ENCODE measurements around the gene TEX36. TPM values are rescaled to one million over a fixed set of nuclear protein-coding genes. Genes with fewer than 3 reads are reported as not detected.
"Not testable (repeated sequence)": the region's sequence is repeated elsewhere in the genome, so short reads cannot be mapped to it uniquely, and the experiment has no call there.

TEX36 gene
- polyA plus RNA-seq, 1 donor from 2014 or later = not detected

DNA sequence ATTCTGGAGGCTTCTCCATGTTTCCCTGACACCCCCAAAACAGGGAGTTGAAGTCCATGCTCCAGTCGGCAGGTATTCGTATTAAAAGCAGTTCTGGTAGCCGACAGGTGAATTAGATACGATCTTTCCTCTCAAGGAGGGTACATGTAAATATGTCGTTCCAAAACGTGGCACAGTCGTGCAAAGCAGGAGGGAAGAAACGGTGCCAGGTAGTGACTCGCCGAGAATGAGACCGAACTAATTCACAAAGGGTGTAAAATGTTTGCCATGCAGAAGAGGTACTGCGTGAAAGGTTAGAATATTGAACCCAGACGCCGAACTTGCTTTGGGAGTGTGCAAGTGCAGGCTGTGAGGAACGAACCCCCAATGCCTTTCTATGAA lies 37.0 kb upstream of the TEX36 start:
- H2AFZ ChIP-seq (ENCODE audit: low read depth, low read length) = peak overlapping the region; percentile 78
- peak overlapping the region; percentile 99 for H3K4me3 ChIP-seq (ENCODE audit: low read length)
- no peaks in the 10 kb centered on the region for H4K20me1 ChIP-seq (ENCODE audit: insufficient read depth)
- peak overlapping the region; percentile 86 for H3K27ac ChIP-seq (ENCODE audit: low read length)
- peak overlapping the region; percentile 88 for H3K9ac ChIP-seq (ENCODE audit: low read length)
- peaks cover 24% of the 10 kb centered on the region for H3K79me2 ChIP-seq (replicated peaks; ENCODE audit: insufficient read depth, low read length)
- TF ChIP-seq SMC3 (conservative IDR thresholded peaks at IDR 0.05; ENCODE audit: poor library complexity) = peak; percentile 31
- TF ChIP-seq RAD21 (conservative IDR thresholded peaks at IDR 0.05) = peak; percentile 46
- TF ChIP-seq POLR2AphosphoS5 (IDR thresholded peaks at IDR 0.05) = no peak
- no peak for TF ChIP-seq EP300 (conservative IDR thresholded peaks at IDR 0.05; ENCODE audit: poor library complexity, severe bottlenecking)
- TF ChIP-seq MXI1 (conservative IDR thresholded peaks at IDR 0.05; ENCODE audit: poor library complexity, severe bottlenecking) = no peak
- no peak for TF ChIP-seq TAF1 (IDR thresholded peaks at IDR 0.05; ENCODE audit: low read depth)
- TF ChIP-seq REST (IDR thresholded peaks at IDR 0.05; ENCODE audit: borderline replicate concordance) = no peak
- H3F3A ChIP-seq (ENCODE audit: insufficient read depth, low read length, poor library complexity, severe bottlenecking) = no peaks in the 10 kb centered on the region
- peak overlapping the region; percentile 91 for H3K4me2 ChIP-seq (ENCODE audit: low read length)
- no peaks in the 10 kb centered on the region for H3K9me2 ChIP-seq (ENCODE audit: insufficient read depth, low read length)
- no peaks in the 10 kb centered on the region for H3K9me3 ChIP-seq (ENCODE audit: low read length)
- no peaks in the 10 kb centered on the region for H3K36me3 ChIP-seq (ENCODE audit: insufficient read depth, low read length)
- H3K27me3 ChIP-seq (ENCODE audit: insufficient read depth, low read depth, low read length) = no peaks in the 10 kb centered on the region

GRCh38 chr10:125719173-125720001 lies 36.4 kb upstream of the TEX36 start, which contains the start of gene EDRF1:
TSS of gene EDRF1 (plus strand) at chr10:125719709. CDS start at chr10:125719808, 99 bp downstream.
- H4K20me1 ChIP-seq (ENCODE audit: insufficient read depth) = no peaks in the 10 kb centered on the region
- H3K27ac ChIP-seq (ENCODE audit: low read length) = peak within 1 kb of the TSS; percentile 86
- no peaks in the 10 kb centered on the region for H3F3A ChIP-seq (ENCODE audit: insufficient read depth, low read length, poor library complexity, severe bottlenecking)
- H3K9me2 ChIP-seq (ENCODE audit: insufficient read depth, low read length) = no peaks in the 10 kb centered on the region
- H3K36me3 ChIP-seq (ENCODE audit: insufficient read depth, low read length) = no peaks in the 10 kb centered on the region
- no peaks in the 10 kb centered on the region for H3K27me3 ChIP-seq (ENCODE audit: insufficient read depth, low read depth, low read length)
- peak within 1 kb of the TSS; percentile 91 for H3K4me2 ChIP-seq (ENCODE audit: low read length)
- H2AFZ ChIP-seq (ENCODE audit: low read depth, low read length) = peak within 1 kb of the TSS; percentile 88
- peaks cover 24% of the 10 kb centered on the region for H3K79me2 ChIP-seq (replicated peaks; ENCODE audit: insufficient read depth, low read length)
- TF ChIP-seq EP300 (conservative IDR thresholded peaks at IDR 0.05; ENCODE audit: poor library complexity, severe bottlenecking) = peak; percentile 47
- TF ChIP-seq SMC3 (conservative IDR thresholded peaks at IDR 0.05; ENCODE audit: poor library complexity) = peak; percentile 57
- TF ChIP-seq, protein P1, sequence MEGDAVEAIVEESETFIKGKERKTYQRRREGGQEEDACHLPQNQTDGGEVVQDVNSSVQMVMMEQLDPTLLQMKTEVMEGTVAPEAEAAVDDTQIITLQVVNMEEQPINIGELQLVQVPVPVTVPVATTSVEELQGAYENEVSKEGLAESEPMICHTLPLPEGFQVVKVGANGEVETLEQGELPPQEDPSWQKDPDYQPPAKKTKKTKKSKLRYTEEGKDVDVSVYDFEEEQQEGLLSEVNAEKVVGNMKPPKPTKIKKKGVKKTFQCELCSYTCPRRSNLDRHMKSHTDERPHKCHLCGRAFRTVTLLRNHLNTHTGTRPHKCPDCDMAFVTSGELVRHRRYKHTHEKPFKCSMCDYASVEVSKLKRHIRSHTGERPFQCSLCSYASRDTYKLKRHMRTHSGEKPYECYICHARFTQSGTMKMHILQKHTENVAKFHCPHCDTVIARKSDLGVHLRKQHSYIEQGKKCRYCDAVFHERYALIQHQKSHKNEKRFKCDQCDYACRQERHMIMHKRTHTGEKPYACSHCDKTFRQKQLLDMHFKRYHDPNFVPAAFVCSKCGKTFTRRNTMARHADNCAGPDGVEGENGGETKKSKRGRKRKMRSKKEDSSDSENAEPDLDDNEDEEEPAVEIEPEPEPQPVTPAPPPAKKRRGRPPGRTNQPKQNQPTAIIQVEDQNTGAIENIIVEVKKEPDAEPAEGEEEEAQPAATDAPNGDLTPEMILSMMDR (IDR thresholded peaks at IDR 0.05; ENCODE audit: poor library complexity, severe bottlenecking) = no peak
- peak; percentile 70 for TF ChIP-seq TAF1 (IDR thresholded peaks at IDR 0.05; ENCODE audit: low read depth)
- no peak for TF ChIP-seq EZH2 (IDR thresholded peaks at IDR 0.05; ENCODE audit: borderline replicate concordance, insufficient read depth, low read length, poor library complexity, severe bottlenecking)
- TF ChIP-seq POLR2AphosphoS5 (IDR thresholded peaks at IDR 0.05) = peak; percentile 91
- peak; percentile 56 for TF ChIP-seq RAD21 (conservative IDR thresholded peaks at IDR 0.05)
- peak; percentile 80 for TF ChIP-seq REST (IDR thresholded peaks at IDR 0.05; ENCODE audit: borderline replicate concordance)
- TF ChIP-seq MXI1 (conservative IDR thresholded peaks at IDR 0.05; ENCODE audit: poor library complexity, severe bottlenecking) = peak; percentile 82
- H3K9me3 ChIP-seq (ENCODE audit: low read length) = no peaks in the 10 kb centered on the region
- peak within 1 kb of the TSS; percentile 99 for H3K4me3 ChIP-seq (ENCODE audit: low read length)
- peak within 1 kb of the TSS; percentile 88 for H3K9ac ChIP-seq (ENCODE audit: low read length)

DNA sequence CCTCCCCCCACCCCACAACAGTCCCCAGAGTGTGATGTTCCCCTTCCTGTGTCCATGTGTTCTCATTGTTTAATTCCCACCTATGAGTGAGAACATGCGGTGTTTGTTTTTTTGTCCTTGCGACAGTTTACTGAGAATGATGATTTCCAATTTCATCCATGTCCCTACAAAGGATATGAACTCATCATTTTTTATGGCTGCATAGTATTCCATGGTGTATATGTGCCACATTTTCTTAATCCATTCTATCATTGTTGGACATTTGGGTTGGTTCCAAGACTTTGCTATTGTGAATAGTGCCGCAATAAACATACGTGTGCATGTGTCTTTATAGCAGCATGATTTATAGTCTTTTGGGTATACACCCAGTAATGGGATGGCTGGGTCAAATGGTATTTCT lies 31.8 kb upstream of the TEX36 start:
- H3K9ac ChIP-seq (ENCODE audit: low read length); H3F3A ChIP-seq (ENCODE audit: insufficient read depth, low read length, poor library complexity, severe bottlenecking); H3K9me2 ChIP-seq (ENCODE audit: insufficient read depth, low read length); H3K4me3 ChIP-seq (ENCODE audit: low read length); H4K20me1 ChIP-seq (ENCODE audit: insufficient read depth); H3K4me2 ChIP-seq (ENCODE audit: low read length); H3K9me3 ChIP-seq (ENCODE audit: low read length); H3K79me2 ChIP-seq (replicated peaks; ENCODE audit: insufficient read depth, low read length); H3K36me3 ChIP-seq (ENCODE audit: insufficient read depth, low read length); H3K27me3 ChIP-seq (ENCODE audit: insufficient read depth, low read depth, low read length); H2AFZ ChIP-seq (ENCODE audit: low read depth, low read length); H3K27ac ChIP-seq (ENCODE audit: low read length): not testable (repeated sequence)
